ENCODE results near the gene EMSY.

The EMSY gene

DNA sequence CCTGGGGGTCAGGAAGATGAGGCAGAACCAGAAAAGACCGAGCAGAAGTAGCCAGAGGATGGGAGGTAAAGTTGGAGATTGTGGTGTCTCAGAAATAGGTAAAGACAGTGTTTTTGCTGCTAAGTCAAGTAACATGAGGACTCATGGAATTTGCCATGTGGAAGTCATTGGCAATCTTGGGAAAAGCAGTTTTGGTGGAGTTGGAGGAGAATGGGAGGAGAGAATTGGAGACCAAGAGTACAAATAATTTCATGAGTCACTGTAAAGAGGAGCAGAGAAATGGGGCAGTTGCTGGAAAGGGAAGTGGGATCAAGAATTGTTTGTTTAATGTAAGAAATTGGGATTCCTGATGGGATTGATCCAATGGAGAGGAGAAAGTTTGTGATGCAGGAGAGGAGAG lies 114.1 kb downstream of the EMSY start:
- TF ChIP-seq CTCF (IDR thresholded peaks at IDR 0.05; ENCODE audit: control insufficient read depth, insufficient read depth, low read depth, low read length, missing control alignments): no peak
- no peak for DNase-seq (ENCODE audit: low read depth)
- no peak overlapping the region for H3K4me3 ChIP-seq (ENCODE audit: control insufficient read depth, low read depth, low read length)

GRCh38 chr11:76559346-76559745 lies 114.5 kb downstream of the EMSY start:
- H3K4me3 ChIP-seq (ENCODE audit: control insufficient read depth, low read depth, low read length): no peak overlapping the region
- TF ChIP-seq CTCF (IDR thresholded peaks at IDR 0.05; ENCODE audit: control insufficient read depth, insufficient read depth, low read depth, low read length, missing control alignments): no peak
- DNase-seq (ENCODE audit: low read depth): no peak

GRCh38 chr11:76560219-76560618 lies 115.4 kb downstream of the EMSY start:
- no peak for DNase-seq (ENCODE audit: low read depth)
- H3K4me3 ChIP-seq (ENCODE audit: control insufficient read depth, low read depth, low read length): no peak overlapping the region
- no peak for TF ChIP-seq CTCF (IDR thresholded peaks at IDR 0.05; ENCODE audit: control insufficient read depth, insufficient read depth, low read depth, low read length, missing control alignments)

DNA sequence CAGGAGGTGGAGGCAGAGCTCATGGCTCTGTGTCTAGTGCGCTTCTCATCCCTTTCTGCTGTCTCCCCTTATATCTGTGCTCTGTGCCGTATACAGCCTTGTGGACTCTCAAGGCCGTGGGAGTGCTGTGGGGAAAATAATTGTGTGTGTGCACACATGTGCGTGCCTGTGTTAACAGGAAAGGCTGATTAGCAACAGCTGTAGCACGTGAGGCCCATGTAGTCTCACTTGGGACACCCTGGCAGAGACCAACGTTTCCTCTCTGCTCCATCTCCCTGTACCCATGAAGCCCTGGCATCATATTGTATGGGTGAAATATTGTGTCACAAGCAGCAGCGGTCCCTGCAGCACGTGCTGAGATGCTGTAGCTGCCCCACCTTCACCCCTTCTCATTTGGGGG lies 116.4 kb downstream of the EMSY start:
- H3K4me3 ChIP-seq (ENCODE audit: control insufficient read depth, low read depth, low read length): no peak overlapping the region
- no peak for DNase-seq (ENCODE audit: low read depth)
- TF ChIP-seq CTCF (IDR thresholded peaks at IDR 0.05; ENCODE audit: control insufficient read depth, insufficient read depth, low read depth, low read length, missing control alignments): no peak

GRCh38 chr11:76562541-76562940 lies 117.7 kb downstream of the EMSY start:
- H3K4me3 ChIP-seq (ENCODE audit: control insufficient read depth, low read depth, low read length): no peak overlapping the region
- no peak for TF ChIP-seq CTCF (IDR thresholded peaks at IDR 0.05; ENCODE audit: control insufficient read depth, insufficient read depth, low read depth, low read length, missing control alignments)
- DNase-seq (ENCODE audit: low read depth): no peak

DNA sequence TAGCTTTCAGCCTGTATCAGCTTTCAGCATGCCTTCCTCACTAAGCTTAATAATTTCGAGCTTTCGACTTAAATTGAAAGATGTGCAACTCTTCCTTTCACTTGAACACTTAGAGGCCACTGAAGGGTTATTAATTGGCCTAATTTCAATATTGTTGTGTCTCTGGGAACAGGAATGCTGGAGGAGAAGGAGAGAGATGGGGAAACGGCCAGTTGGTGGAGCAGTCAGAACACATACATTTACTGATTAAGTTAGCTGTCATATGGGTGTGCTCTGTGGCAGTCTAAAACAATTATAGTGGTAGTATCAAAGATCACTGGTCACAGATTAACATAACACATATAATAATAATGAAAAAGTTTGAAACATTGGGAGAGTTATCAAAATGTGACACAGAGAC lies 119.5 kb downstream of the EMSY start:
- no peak overlapping the region for H3K4me3 ChIP-seq (ENCODE audit: control insufficient read depth, low read depth, low read length)
- DNase-seq (ENCODE audit: low read depth): no peak
- no peak for TF ChIP-seq CTCF (IDR thresholded peaks at IDR 0.05; ENCODE audit: control insufficient read depth, insufficient read depth, low read depth, low read length, missing control alignments)

GRCh38 chr11:76566811-76567210 lies 122.0 kb downstream of the EMSY start:
- no peak overlapping the region for H3K4me3 ChIP-seq (ENCODE audit: control insufficient read depth, low read depth, low read length)
- no peak for DNase-seq (ENCODE audit: low read depth)

More at GRCh38 chr11:76566811-76567210, 122.0 kb downstream of the EMSY start:
- no peak for TF ChIP-seq CTCF (IDR thresholded peaks at IDR 0.05; ENCODE audit: control insufficient read depth, insufficient read depth, low read depth, low read length, missing control alignments)

Data from AG09309 (cell line).